ENCODE measurements around the gene BTN1A1. TPM values are rescaled to one million over a fixed set of nuclear protein-coding genes. Genes with fewer than 3 reads are reported as not detected.

BTN1A1 gene
- total and polyA plus RNA-seq, 9 of the 15 experiments (the other 6 are each of a cell fraction or from before 2014, with no cell fraction given): 0.01 to 0.15 (median 0.06) TPM; not detected in 4

DNA sequence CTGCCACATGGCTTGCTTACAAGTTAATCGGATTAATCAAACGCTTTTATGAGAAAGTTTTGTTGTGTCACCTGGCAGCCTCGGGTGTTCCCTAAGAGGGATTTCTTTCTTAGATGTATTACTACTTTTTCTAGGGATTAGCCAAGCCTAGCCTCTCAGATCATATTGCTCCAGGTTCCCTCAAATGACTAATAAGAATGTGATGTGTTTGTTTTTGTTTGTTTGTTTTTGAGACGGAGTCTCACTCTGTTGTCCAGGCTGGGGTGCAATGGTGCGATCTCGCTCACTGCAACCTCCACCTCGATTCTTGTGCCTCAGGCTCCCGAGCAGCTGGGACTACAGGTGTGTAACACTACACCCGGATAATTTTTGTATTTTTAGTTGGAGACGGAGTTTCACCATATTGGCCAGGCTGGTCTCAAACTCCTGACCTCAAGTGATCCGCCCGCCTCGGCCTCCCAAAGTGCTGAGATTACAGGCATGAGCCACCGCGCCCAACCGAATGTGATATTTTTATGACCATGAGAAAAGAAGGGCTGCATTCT lies 39.0 kb downstream of the BTN1A1 start (continued):
- TF ChIP-seq, protein P1, sequence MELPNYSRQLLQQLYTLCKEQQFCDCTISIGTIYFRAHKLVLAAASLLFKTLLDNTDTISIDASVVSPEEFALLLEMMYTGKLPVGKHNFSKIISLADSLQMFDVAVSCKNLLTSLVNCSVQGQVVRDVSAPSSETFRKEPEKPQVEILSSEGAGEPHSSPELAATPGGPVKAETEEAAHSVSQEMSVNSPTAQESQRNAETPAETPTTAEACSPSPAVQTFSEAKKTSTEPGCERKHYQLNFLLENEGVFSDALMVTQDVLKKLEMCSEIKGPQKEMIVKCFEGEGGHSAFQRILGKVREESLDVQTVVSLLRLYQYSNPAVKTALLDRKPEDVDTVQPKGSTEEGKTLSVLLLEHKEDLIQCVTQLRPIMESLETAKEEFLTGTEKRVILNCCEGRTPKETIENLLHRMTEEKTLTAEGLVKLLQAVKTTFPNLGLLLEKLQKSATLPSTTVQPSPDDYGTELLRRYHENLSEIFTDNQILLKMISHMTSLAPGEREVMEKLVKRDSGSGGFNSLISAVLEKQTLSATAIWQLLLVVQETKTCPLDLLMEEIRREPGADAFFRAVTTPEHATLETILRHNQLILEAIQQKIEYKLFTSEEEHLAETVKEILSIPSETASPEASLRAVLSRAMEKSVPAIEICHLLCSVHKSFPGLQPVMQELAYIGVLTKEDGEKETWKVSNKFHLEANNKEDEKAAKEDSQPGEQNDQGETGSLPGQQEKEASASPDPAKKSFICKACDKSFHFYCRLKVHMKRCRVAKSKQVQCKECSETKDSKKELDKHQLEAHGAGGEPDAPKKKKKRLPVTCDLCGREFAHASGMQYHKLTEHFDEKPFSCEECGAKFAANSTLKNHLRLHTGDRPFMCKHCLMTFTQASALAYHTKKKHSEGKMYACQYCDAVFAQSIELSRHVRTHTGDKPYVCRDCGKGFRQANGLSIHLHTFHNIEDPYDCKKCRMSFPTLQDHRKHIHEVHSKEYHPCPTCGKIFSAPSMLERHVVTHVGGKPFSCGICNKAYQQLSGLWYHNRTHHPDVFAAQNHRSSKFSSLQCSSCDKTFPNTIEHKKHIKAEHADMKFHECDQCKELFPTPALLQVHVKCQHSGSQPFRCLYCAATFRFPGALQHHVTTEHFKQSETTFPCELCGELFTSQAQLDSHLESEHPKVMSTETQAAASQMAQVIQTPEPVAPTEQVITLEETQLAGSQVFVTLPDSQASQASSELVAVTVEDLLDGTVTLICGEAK (IDR thresholded peaks at IDR 0.05): 0 out of 2 replicates have a peak, but pooled peaks have one; percentile 32
- TF ChIP-seq, protein P1 (CRISPR knock-in tag; IDR thresholded peaks at IDR 0.05): no peak
- TF ChIP-seq CBFB (CRISPR knock-in tag; IDR thresholded peaks at IDR 0.05) (no peak), TCF7L2 (IDR thresholded peaks at IDR 0.05; ENCODE audit: low read depth, low read length) (no peak)
